Type B pancreatic cell (in vitro differentiated cells): ENCODE measurements around the gene PLCL2. TPM values are rescaled to one million over a fixed set of nuclear protein-coding genes. Genes with fewer than 3 reads are reported as not detected.

Source experiments
- DNase-seq: peaks from one replicate; pipeline ENCODE4 v3.0.0; 2021; ENCODE audit warnings: mixed read lengths; ENCODE audit not compliant: unreplicated experiment; ENCODE audit errors: extremely low spot score
- H3K27ac Mint-ChIP-seq: 2 replicates; pipeline ENCODE4 v1.8.0; 2021; ENCODE audit warnings: mild to moderate bottlenecking, mixed read lengths
- H3K27me3 Mint-ChIP-seq: 2 replicates; pipeline ENCODE4 v1.8.0; 2021; ENCODE audit warnings: mixed read lengths
- H3K36me3 Mint-ChIP-seq: 2 replicates; pipeline ENCODE4 v1.8.0; 2021; ENCODE audit warnings: mixed read lengths
- H3K4me1 Mint-ChIP-seq: one replicate; pipeline ENCODE4 v1.8.0; 2021; ENCODE audit warnings: mixed read lengths; ENCODE audit not compliant: unreplicated experiment
- H3K4me3 Mint-ChIP-seq: 2 replicates; pipeline ENCODE4 v1.8.0; 2021; ENCODE audit warnings: mild to moderate bottlenecking, mixed read lengths
- H3K9me3 Mint-ChIP-seq: 2 replicates; pipeline ENCODE4 v1.8.0; 2021; ENCODE audit warnings: mixed read lengths
- CTCF ChIP-seq: fragments of 200-600 bp; sonication (generic); conservative IDR thresholded peaks from 2 replicates; pipeline ENCODE4 v1.5.0; 2021; ENCODE audit warnings: antibody characterized with exemption, mild to moderate bottlenecking
- total RNA-seq: library from RNA; stranded (reverse); gene quantifications from 2 replicates; pipeline ENCODE4 v1.2.1, GENCODE V29; 2021; ENCODE audit warnings: low replicate concordance

The PLCL2 gene
- total RNA-seq, 1 donor from 2014 or later: 10.6 TPM

DNA sequence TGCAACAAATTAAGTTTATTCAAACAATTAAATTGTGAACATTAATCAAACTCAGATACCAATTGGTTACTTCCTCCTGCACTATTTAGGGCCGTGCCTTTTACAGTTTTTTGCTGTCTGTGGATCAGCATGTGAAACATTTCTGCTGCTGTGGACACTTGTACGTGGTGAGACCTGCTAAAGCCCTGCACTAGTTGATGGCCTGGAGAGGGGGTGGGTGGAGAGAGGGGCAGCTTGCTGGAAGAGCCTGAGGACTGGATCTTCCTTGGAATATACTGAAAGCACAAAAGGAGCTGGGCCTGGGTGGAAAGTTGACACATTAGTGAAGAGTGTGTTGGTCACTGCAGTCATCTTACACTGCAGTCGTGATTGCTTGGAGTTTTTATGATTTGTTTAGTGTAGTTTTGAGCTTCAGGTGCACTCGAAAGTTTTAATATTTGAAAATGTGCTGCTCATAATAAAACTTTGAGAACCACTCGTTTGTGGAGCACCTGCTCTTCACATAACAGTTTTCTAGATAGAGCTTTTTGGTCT is 11.4 kb downstream of the PLCL2 start:
- Mint-ChIP-seq H3K27ac (no peak overlapping the region), H3K27me3 (peaks cover 5% of the 10 kb centered on the region), H3K9me3 (no peaks in the 10 kb centered on the region), H3K4me3 (no peak overlapping the region), H3K4me1 (peaks cover 24% of the 10 kb centered on the region), H3K36me3 (no peaks in the 10 kb centered on the region)
- DNase-seq: no peak
- TF ChIP-seq CTCF: no peak

DNA sequence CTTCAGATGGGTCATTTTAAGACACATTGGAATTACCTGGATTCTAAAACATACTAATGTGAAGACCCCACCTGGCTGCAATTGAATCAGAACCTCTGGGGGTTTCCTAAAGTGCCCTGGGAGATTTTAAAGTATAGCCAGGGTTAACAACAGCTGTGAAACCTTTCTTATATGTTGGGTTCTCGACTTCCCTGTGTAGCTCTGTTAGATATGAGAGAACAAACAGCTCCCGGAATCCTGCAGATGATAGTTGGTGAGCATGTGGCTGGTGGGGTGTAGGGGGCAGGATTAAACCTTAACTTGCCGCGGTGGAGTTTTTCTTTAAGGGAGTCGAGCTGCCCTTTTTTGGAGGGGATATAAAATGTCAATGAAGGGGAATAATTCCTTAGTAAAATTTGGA is 12.1 kb downstream of the PLCL2 start:
- H3K27ac Mint-ChIP-seq: no peak overlapping the region
- peaks cover 2% of the 10 kb centered on the region for H3K27me3 Mint-ChIP-seq
- no peaks in the 10 kb centered on the region for H3K9me3 Mint-ChIP-seq
- H3K36me3 Mint-ChIP-seq: no peaks in the 10 kb centered on the region
- H3K4me3 Mint-ChIP-seq: no peak overlapping the region
- H3K4me1 Mint-ChIP-seq: peaks cover 23% of the 10 kb centered on the region
- no peak for DNase-seq
- no peak for TF ChIP-seq CTCF

GRCh38 chr3:16897254-16897926 is 12.6 kb downstream of the PLCL2 start:
- DNase-seq: no peak
- TF ChIP-seq CTCF: no peak
- H3K4me1 Mint-ChIP-seq: peaks cover 21% of the 10 kb centered on the region
- no peaks in the 10 kb centered on the region for H3K36me3 Mint-ChIP-seq
- H3K9me3 Mint-ChIP-seq: no peaks in the 10 kb centered on the region
- no peaks in the 10 kb centered on the region for H3K27me3 Mint-ChIP-seq
- no peak overlapping the region for H3K27ac Mint-ChIP-seq
- H3K4me3 Mint-ChIP-seq: peak overlapping the region; percentile 5

- Mint-ChIP-seq H3K27me3 (no peaks in the 10 kb centered on the region), H3K27ac (no peak overlapping the region), H3K9me3 (no peaks in the 10 kb centered on the region), H3K4me1 (peaks cover 21% of the 10 kb centered on the region), H3K4me3 (no peak overlapping the region), H3K36me3 (no peaks in the 10 kb centered on the region)
- TF ChIP-seq CTCF: no peak
- no peak for DNase-seq
Measured at GRCh38 chr3:16898595-16899395, 14.0 kb downstream of the PLCL2 start.

GRCh38 chr3:16899919-16900318 is 15.2 kb downstream of the PLCL2 start:
- Mint-ChIP-seq H3K27me3 (no peaks in the 10 kb centered on the region), H3K4me3 (no peak overlapping the region), H3K36me3 (no peaks in the 10 kb centered on the region), H3K9me3 (no peaks in the 10 kb centered on the region), H3K27ac (no peak overlapping the region), H3K4me1 (peaks cover 29% of the 10 kb centered on the region)
- DNase-seq: no peak
- TF ChIP-seq CTCF: no peak
